GM21528 (cell line): ENCODE measurements around the gene ENG.

Experiments used
- ATAC-seq: cut with Tn5 transposase; IDR thresholded peaks from one replicate; pipeline ENCODE4 v1.9.1; 2021; ENCODE audit warnings: mild to moderate bottlenecking, moderate library complexity; ENCODE audit not compliant: unreplicated experiment, low FRiP score

The ENG gene

DNA sequence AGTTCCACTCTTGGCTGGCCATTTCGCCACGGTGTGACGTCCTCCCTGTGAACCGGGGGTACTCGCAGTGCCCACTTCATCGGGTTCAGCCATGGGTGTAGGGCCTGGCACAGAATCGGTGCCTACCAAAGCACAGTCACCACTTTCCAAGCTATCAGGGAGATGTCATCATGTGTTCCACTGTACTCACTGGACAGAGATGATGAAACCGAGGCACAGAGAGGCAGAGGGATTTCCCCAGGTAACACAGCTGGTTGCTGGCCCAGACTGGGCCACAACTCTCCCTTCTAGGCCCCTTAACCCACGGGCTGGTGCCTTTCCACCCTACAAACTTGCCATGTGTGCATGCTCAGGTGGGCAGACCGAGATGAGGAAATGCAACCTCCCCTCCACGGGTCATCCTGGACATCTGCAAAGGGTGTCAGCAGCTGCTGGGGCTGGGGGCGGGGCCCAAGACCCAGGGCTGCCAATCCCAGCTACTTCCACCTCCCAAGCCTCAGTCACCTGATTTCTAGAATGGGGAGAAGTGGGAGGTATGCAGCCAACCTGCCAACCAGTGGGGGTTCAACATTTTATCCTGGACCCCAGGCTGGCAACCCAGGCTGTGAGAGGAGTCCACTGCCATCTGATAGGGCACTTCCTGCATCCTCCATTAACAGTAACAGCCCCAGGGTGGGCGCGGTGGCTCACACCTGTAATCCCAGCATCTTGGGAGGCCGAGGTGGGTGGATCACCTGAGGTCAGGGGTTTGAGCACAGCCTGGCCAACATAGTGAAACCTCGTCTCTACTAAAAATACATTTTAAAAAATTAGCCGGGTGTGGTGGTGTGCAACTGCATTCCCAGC, 75.1 kb downstream of the ENG start:
- ATAC-seq: peak; percentile 32

DNA sequence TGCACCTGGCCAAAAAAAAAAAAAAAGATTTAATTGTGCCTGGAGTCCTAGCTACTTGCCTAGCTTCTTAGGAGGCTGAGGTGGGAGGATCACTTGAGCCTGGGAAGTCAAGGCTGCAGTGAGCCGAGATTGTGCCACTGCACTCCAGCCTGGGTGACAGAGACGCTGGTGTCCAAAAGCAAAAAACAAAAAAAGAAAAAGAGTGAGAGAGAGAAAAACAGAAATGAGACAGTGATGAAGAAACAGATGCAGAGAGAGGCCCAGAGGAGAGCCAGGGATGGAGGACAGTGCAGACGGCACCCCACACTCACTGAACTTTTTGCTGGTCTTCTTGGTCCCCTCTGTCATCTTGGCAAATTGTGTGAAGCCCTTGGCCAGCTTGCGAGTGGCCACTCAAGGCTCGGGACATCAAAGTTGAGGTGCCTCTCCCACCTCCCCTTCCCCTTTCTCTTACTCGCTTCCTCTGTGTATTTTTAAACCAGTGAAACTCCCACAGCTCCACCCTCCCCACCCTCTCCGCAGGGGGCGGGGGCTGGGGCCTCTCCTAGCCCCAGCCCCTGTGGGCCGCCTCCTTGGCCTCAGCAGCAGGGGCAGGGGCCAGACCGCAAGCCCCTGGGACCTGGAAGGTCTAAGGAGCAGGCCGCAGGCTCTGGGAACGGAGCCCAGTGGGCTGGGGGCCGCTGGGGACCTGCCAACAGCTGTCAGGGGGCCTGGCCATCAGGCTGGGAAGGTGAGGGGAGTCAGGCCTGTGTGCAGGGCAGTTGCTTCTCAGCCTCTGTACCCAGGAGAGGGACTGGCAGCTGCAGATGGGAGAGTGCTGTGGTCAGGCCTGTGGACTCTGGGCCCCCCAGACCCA, 76.0 kb downstream of the ENG start, which contains the start of gene SH2D3C:
Gene SH2D3C, minus strand, starts transcription at position 387 of the 856 bp plus-strand sequence. Its CDS starts 39 bp downstream, at position 348.
- peak; percentile 38 for ATAC-seq

DNA sequence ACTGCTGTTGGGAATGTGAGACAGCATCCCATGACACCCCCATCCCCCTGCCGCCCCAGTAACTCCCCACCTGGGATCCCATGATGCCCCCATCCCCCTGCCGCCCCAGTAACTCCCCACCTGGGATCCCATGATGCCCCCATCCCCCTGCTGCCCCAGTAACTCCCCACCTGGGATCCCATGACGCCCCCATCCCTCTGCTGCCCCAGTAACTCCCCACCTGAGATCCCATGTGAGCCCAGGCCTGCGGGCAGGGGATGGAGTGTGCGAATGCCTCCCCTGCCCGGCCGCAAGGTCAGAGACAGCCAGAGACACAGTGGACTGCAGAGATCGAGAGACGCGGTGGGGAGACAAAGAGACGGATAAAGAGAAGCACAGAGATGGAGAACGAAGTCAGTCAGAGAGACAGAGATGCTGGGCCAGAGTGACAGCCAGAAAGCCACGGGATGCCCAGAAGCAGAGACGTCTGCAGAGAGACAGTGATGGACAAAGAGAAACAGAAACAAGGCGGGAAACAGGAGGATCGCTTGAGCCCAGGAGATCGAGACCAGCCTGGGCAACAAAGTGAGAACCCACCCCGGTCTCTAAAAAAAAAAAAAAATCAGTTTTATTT, 77.0 kb downstream of the ENG start:
- no peak for ATAC-seq

DNA sequence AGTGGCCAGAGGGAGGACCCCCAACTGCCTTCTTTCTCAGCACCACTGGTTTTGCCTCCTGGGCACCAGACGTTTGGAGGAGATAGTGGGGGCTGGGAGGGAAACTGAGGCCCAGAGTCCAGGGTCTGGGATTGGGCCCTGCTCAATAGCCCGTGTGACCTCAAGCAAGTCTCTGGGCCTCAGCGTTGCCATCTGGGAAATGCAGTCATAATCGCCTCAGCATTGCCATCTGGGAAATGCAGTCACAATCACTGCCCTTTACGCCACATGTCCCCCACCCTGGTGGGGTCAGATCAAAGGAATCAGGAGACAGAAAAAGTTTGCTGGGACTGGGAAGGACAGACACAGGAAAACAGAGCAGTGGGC, 77.6 kb downstream of the ENG start:
- ATAC-seq: no peak

GRCh38 chr9:127776195-127776923, 78.1 kb downstream of the ENG start:
- no peak for ATAC-seq

GRCh38 chr9:127773981-127774380, 80.5 kb downstream of the ENG start:
- ATAC-seq: no peak

- no peak for ATAC-seq
These were observed 81.2 kb downstream of the ENG start for GRCh38 chr9:127773272-127773671.

DNA sequence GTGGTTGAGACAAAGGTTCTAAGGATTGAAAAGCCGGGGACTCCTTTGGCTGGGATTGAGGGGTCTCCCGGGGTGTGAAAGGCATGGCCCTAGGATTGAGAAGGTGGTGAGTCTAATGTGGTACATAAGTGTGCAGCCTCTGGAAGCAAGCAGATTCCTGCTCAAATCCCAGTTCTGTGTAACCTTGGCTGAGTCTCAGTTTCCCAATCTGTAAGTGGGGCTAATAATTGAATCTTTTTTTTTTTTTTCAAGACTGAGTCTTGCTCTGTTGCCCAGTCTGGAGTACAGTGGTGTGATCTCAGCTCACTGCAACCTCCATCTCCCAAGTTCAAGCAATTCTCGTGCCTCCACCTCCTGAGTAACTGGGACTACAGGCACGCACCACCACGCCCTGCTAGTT, 81.9 kb downstream of the ENG start:
- ATAC-seq: no peak

DNA sequence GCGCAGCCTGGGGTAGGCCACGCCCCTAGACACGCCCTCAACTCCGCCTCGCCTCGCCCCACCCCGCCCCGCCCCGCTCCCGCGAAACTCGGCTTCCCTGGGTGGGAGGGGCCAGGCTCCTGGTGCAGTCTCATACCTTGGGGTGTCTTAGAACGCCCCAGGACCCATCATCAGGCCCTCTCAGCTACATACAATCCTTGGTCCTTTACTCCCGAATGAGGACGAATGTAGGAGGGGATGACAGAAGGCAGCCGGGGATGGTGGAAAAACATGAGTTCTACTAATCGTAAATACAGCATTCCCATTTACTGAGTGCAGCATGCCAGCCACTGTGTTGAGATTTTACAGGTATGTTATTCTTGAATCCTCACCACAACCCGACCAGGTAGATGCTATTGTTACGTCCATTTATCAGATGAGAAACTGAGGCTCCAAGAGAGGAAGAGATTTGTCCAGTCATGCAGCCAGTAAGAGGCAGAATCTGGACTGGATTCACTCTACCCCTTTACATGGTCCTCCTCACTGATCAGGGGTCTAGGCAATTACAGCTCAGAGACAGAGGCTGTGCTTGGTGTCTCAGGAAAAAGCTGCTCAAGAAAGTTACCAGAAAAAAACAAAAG, 82.8 kb downstream of the ENG start:
- ATAC-seq: no peak

GRCh38 chr9:127770905-127771569, 83.4 kb downstream of the ENG start:
- peak; percentile 85 for ATAC-seq

- ATAC-seq: no peak
These were observed 83.9 kb downstream of the ENG start for GRCh38 chr9:127770583-127770904.

- no peak for ATAC-seq
These were observed 84.4 kb downstream of the ENG start for GRCh38 chr9:127769929-127770582.

- ATAC-seq: no peak
These were observed 85.4 kb downstream of the ENG start for GRCh38 chr9:127769101-127769500.

- ATAC-seq: no peak
These were observed 85.8 kb downstream of the ENG start for GRCh38 chr9:127768698-127769097.

DNA sequence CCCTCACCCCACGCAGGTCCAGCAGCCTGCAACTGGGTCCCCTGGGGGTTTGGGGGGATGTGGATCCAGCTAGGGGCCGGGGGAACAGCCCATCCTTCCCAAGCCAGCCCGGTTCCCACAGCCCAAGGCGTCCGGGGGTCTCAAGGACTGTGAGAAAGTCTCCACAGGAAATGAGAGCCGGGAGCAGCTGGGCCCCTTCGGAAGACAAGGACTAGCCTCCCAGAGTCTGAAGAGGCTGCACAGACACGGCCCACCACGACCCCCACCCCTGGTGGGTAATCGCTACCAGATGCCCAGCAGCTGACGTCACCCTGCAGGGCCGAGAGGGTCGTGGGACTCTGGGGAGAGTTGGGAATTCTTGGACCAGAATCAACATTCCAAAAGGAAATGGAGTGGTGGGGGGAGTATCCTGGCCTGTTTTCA, 86.5 kb downstream of the ENG start:
- ATAC-seq: no peak

- no peak for ATAC-seq
These were observed 87.0 kb downstream of the ENG start for GRCh38 chr9:127767410-127767809.

- no peak for ATAC-seq
These were observed 89.0 kb downstream of the ENG start for GRCh38 chr9:127765418-127765817.
